Measurements from ENCODE around the gene ARID1A. TPM values are rescaled to one million over a fixed set of nuclear protein-coding genes. Genes with fewer than 3 reads are reported as not detected.
A peak's percentile ranks its signal among the peaks of the same experiment; 100 is the strongest.

ARID1A gene
- total and polyA plus RNA-seq, 9 of the 15 experiments (the other 6 are each of a cell fraction or from before 2014, with no cell fraction given): 8.3 to 88.3 (median 22.5) TPM

DNA sequence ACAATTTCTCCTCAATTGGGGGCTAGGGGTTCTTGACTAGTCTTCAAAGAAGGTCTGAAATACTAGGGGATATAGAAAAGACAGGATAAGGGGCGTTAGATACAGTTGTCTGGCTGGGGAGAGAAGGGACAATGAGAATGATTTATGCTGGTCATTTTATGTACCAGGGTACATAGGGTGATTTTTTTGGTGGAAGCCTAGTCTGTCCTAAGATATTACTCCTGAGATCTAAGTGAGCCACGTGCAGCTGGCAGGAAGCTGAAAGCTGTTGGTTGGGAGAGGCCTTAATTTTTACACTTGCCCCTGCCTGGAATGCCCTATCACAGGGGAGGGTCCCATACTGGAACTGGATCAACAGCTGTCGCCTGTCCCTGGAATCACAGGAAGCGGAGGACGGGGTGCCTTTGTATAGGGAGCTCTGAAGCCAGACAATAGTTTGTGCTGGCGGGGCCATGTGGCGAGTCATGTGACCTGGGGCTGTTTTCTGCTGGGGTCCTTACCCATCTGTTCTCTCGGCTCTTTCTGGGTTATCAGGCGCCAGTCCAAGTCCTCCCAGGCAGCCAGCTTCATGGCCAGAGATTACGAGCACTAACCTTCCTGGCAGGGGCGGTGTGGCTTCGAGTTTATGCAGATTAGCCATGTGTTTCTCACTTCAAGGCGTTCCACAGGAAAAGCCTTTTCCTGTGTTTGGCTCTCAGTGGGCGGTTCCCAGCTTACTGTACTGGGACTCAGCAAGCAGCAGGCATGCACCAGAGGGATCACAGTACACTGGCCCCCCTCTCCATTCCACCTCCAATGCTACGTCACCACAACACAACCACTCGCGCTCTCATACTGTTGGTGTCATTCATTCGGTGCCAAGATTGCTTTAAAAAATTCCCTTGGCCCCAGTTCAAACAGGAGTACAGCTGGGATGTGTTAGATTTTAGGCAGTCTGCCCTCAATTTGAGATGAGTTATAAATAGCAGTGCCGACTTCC, 27.5 kb downstream of the ARID1A start (continued):
- peak; percentile 96 for TF ChIP-seq MGA (IDR thresholded peaks at IDR 0.05)
- TF ChIP-seq, protein P1, sequence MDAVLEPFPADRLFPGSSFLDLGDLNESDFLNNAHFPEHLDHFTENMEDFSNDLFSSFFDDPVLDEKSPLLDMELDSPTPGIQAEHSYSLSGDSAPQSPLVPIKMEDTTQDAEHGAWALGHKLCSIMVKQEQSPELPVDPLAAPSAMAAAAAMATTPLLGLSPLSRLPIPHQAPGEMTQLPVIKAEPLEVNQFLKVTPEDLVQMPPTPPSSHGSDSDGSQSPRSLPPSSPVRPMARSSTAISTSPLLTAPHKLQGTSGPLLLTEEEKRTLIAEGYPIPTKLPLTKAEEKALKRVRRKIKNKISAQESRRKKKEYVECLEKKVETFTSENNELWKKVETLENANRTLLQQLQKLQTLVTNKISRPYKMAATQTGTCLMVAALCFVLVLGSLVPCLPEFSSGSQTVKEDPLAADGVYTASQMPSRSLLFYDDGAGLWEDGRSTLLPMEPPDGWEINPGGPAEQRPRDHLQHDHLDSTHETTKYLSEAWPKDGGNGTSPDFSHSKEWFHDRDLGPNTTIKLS (IDR thresholded peaks at IDR 0.05; ENCODE audit: borderline replicate concordance, low read depth): peak; percentile 61; the same call in 1 of the 2 replicates
- no peak for TF ChIP-seq ZBTB26 (CRISPR knock-in tag; IDR thresholded peaks at IDR 0.05)
- no peak for TF ChIP-seq ZFP30 (CRISPR knock-in tag; IDR thresholded peaks at IDR 0.05; ENCODE audit: borderline replicate concordance)
- TF ChIP-seq, protein P2, sequence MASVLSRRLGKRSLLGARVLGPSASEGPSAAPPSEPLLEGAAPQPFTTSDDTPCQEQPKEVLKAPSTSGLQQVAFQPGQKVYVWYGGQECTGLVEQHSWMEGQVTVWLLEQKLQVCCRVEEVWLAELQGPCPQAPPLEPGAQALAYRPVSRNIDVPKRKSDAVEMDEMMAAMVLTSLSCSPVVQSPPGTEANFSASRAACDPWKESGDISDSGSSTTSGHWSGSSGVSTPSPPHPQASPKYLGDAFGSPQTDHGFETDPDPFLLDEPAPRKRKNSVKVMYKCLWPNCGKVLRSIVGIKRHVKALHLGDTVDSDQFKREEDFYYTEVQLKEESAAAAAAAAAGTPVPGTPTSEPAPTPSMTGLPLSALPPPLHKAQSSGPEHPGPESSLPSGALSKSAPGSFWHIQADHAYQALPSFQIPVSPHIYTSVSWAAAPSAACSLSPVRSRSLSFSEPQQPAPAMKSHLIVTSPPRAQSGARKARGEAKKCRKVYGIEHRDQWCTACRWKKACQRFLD (CRISPR knock-in tag; IDR thresholded peaks at IDR 0.05): peak; percentile 75; the same call in 1 of the 2 replicates
- TF ChIP-seq DIDO1 (tag; IDR thresholded peaks at IDR 0.05; ENCODE audit: low read depth): no peak
- peak; percentile 92 for TF ChIP-seq ZKSCAN1 (IDR thresholded peaks at IDR 0.05; ENCODE audit: low read depth, low read length)
- no peak; the same call in 1 of the 2 replicates for TF ChIP-seq ESRRB (CRISPR knock-in tag; IDR thresholded peaks at IDR 0.05; ENCODE audit: borderline replicate concordance)

Measured in K562 (cell line).